HPDE6-E6E7 (cell line): ENCODE results near the gene ADAMTSL2.
A peak's percentile ranks its signal among the peaks of the same experiment; 100 is the strongest.

Experiments
- DNase-seq: peaks from one replicate; pipeline ENCODE4 v3.0.0; 2011; ENCODE audit warnings: missing footprints; ENCODE audit errors: extremely low spot score

ADAMTSL2 gene

GRCh38 chr9:133575186-133576030 is 40.9 kb downstream of the ADAMTSL2 start:
- no peak for DNase-seq

GRCh38 chr9:133576031-133576874 is 41.7 kb downstream of the ADAMTSL2 start:
- DNase-seq = no peak

GRCh38 chr9:133576875-133577736 is 42.6 kb downstream of the ADAMTSL2 start:
- no peak for DNase-seq

GRCh38 chr9:133577737-133578112 is 43.2 kb downstream of the ADAMTSL2 start:
- no peak for DNase-seq

GRCh38 chr9:133578524-133579441 is 44.3 kb downstream of the ADAMTSL2 start:
- DNase-seq = no peak

GRCh38 chr9:133579601-133580418 is 45.3 kb downstream of the ADAMTSL2 start:
- no peak for DNase-seq

GRCh38 chr9:133580419-133580738 is 45.9 kb downstream of the ADAMTSL2 start:
- DNase-seq = no peak

- no peak for DNase-seq
Measured at GRCh38 chr9:133581011-133581410, 46.5 kb downstream of the ADAMTSL2 start.

GRCh38 chr9:133581513-133582343 is 47.2 kb downstream of the ADAMTSL2 start:
- DNase-seq = peak; percentile 14

GRCh38 chr9:133582501-133583045 is 48.1 kb downstream of the ADAMTSL2 start:
- no peak for DNase-seq

- DNase-seq = no peak
Measured at GRCh38 chr9:133583111-133583510, 48.6 kb downstream of the ADAMTSL2 start.

GRCh38 chr9:133583586-133583985 is 49.1 kb downstream of the ADAMTSL2 start:
- no peak for DNase-seq

- no peak for DNase-seq
Measured at GRCh38 chr9:133584167-133584558, 49.7 kb downstream of the ADAMTSL2 start.

GRCh38 chr9:133584559-133585476 is 50.3 kb downstream of the ADAMTSL2 start:
- DNase-seq = no peak

GRCh38 chr9:133585481-133586351 is 51.2 kb downstream of the ADAMTSL2 start:
- no peak for DNase-seq

GRCh38 chr9:133587051-133587450 is 52.5 kb downstream of the ADAMTSL2 start:
- no peak for DNase-seq

- no peak for DNase-seq
Measured at GRCh38 chr9:133587466-133587865, 53.0 kb downstream of the ADAMTSL2 start.
